ENCODE results near the gene WWOX.

- no peak for TF ChIP-seq POLR2A (IDR thresholded peaks at IDR 0.05)
- TF ChIP-seq CTCF (IDR thresholded peaks at IDR 0.05), result no peak
Observed at GRCh38 chr16:78668393-78668792, 568.9 kb downstream of the WWOX start.

Measured in right lobe of liver (tissue), 4 donors.